Hepatocyte (in vitro differentiated cells): Measurements from ENCODE around the gene SHE.

Source experiments
- CTCF ChIP-seq: fragments of 200-600 bp; sonication (generic); IDR thresholded peaks from 2 replicates; pipeline ENCODE4 v1.5.1; 2016; ENCODE audit warnings: antibody characterized with exemption, mild to moderate bottlenecking; ENCODE audit not compliant: poor library complexity
- EZH2 ChIP-seq: fragments of 200-600 bp; sonication (generic); IDR thresholded peaks from 2 replicates; pipeline ENCODE4 v1.6.1; 2016; ENCODE audit warnings: antibody characterized with exemption, mild to moderate bottlenecking, borderline replicate concordance
- EZH2phosphoT487 ChIP-seq: fragments of 200-600 bp; sonication (generic); IDR thresholded peaks from one replicate; pipeline ENCODE4 v1.6.1; 2018; ENCODE audit warnings: antibody characterized with exemption, mild to moderate bottlenecking, low read depth, moderate library complexity; ENCODE audit not compliant: unreplicated experiment, severe bottlenecking

GRCh38 chr1:154436433-154436832 is 65.8 kb downstream of the SHE start:
- no peak for TF ChIP-seq CTCF
- no peak for TF ChIP-seq EZH2phosphoT487
- no peak for TF ChIP-seq EZH2
